Left ventricle myocardium inferior (tissue), 1 donor: ENCODE results near the gene KLHDC2. TPM values are rescaled to one million over a fixed set of nuclear protein-coding genes. Genes with fewer than 3 reads are reported as not detected.
"Not testable (repeated sequence)": the region's sequence is repeated elsewhere in the genome, so short reads cannot be mapped to it uniquely, and the experiment has no call there.

ENCODE experiments used
- DNase-seq: peaks from one replicate; pipeline ENCODE4 v3.0.0-alpha.2; 2020
- H3K27ac ChIP-seq: fragments of 200-600 bp; replicated peaks from 2 replicates; pipeline ENCODE4 v1.8.0; 2021
- H3K27me3 ChIP-seq: fragments of 200-600 bp; 2 replicates; pipeline ENCODE4 v1.8.0; 2021; ENCODE audit warnings: low read depth
- H3K36me3 ChIP-seq: fragments of 200-600 bp; 2 replicates; pipeline ENCODE4 v1.8.0; 2021
- H3K4me1 ChIP-seq: fragments of 200-600 bp; 2 replicates; pipeline ENCODE4 v1.8.0; 2021
- H3K4me3 ChIP-seq: fragments of 200-600 bp; 2 replicates; pipeline ENCODE4 v1.8.0; 2021; ENCODE audit warnings: mild to moderate bottlenecking, moderate library complexity
- H3K9me3 ChIP-seq: fragments of 200-600 bp; replicated peaks from 2 replicates; pipeline ENCODE4 v1.8.0; 2021
- intact Hi-C: fragments of 100-400 bp; cut with micrococcal nuclease; formaldehyde crosslinking; loops from one replicate; pipeline ENCODE4 v1.11.0; 2022
- total RNA-seq: library from RNA; stranded (reverse); fragmentation: NEBNext Ultra II Directional; extraction: Animal tissue kit (Norgen Biotek cat#: 25700); gene quantifications from one replicate; pipeline ENCODE4 v1.2.1, GENCODE V29; 2021
- TF ChIP-seq, protein P1 (sequence below): fragments of 200-600 bp; IDR thresholded peaks from 2 replicates; pipeline ENCODE4 v1.8.0; 2021; ENCODE audit warnings: antibody characterized with exemption, mild to moderate bottlenecking, borderline replicate concordance
- donor health status: DM: no; HTN: yes; CAD: no; lungs with severe emphysema.

Gene KLHDC2
- total RNA-seq, 1 donor from 2014 or later = 85.3 TPM

DNA sequence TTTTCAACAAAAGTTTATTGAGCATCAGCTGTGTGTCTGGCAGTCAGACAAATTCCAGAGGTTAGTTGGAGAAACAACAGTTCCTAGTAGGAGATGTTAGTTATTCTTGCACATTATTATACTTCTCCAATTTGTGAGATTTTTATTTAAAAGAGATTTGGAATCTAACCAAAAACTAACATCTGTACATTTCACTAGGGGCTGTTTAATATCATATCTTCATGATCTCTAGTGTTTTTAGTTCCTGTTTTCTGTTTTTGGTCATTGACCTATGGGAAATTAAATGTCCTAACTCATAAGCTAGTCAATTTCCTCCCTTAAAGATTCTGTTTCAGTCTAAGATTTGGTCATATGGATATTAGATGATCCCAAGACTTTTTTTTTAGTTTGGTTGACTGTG is 34.1 kb upstream of the KLHDC2 start:
- DNase-seq = no peak
- TF ChIP-seq, protein P1, sequence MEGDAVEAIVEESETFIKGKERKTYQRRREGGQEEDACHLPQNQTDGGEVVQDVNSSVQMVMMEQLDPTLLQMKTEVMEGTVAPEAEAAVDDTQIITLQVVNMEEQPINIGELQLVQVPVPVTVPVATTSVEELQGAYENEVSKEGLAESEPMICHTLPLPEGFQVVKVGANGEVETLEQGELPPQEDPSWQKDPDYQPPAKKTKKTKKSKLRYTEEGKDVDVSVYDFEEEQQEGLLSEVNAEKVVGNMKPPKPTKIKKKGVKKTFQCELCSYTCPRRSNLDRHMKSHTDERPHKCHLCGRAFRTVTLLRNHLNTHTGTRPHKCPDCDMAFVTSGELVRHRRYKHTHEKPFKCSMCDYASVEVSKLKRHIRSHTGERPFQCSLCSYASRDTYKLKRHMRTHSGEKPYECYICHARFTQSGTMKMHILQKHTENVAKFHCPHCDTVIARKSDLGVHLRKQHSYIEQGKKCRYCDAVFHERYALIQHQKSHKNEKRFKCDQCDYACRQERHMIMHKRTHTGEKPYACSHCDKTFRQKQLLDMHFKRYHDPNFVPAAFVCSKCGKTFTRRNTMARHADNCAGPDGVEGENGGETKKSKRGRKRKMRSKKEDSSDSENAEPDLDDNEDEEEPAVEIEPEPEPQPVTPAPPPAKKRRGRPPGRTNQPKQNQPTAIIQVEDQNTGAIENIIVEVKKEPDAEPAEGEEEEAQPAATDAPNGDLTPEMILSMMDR = no peak
- intact Hi-C loops = no loop called here
- Histone ChIP-seq H3K4me3 (no peak overlapping the region), H3K27me3 (no peaks in the 10 kb centered on the region), H3K36me3 (peaks cover 66% of the 10 kb centered on the region), H3K9me3 (no peaks in the 10 kb centered on the region), H3K27ac (no peak overlapping the region), H3K4me1 (no peaks in the 10 kb centered on the region)

DNA sequence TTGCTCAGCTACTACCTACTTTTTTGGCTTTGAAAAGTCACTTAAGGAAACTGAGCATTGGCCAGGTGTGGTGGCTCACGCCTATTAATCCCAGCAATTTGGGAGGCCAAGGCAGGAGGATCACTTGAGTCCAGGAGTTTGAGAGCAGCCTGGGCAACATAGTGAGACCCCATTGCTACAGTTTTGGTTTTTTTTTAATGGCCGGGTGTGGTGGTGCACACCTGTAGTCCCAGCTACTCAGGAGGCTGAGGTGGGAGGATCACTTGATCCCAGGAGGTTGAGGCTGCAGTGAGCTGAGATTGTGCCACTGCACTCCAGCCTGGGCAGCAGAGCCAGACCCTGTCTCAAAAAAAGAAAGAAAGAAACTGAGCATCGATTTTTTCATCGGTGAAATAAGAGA is 32.3 kb upstream of the KLHDC2 start:
- H3K9me3 ChIP-seq, DNase-seq, H3K4me3 ChIP-seq, H3K27ac ChIP-seq, H3K4me1 ChIP-seq, intact Hi-C loops, H3K27me3 ChIP-seq: not testable (repeated sequence)
- H3K36me3 ChIP-seq = peaks cover 66% of the 10 kb centered on the region

DNA sequence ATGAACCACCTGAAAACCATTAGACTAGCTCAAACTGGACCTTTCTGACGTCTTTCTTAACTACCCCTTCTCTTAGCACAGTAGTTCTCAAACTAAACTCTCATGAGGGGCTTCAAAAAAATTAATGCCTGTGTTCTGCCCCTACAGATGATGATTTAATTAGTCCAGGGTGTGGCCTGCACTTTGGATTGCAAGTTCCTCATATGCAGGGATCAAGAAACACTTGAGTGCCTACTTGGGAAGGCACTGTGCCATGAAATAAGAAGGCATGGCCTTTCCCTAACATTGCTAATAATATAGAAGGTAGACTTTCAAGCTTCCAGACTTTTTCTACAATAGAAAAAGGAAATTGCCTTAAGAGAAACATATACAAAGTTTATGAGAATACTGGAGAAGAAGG is 22.8 kb upstream of the KLHDC2 start:
- H3K27ac ChIP-seq = no peak overlapping the region
- no peaks in the 10 kb centered on the region for H3K9me3 ChIP-seq
- no peaks in the 10 kb centered on the region for H3K27me3 ChIP-seq
- peaks cover 81% of the 10 kb centered on the region for H3K36me3 ChIP-seq
- no peak overlapping the region for H3K4me3 ChIP-seq
- DNase-seq = no peak
- TF ChIP-seq, protein P1 = no peak
- intact Hi-C loops = no loop called here
- no peaks in the 10 kb centered on the region for H3K4me1 ChIP-seq

DNA sequence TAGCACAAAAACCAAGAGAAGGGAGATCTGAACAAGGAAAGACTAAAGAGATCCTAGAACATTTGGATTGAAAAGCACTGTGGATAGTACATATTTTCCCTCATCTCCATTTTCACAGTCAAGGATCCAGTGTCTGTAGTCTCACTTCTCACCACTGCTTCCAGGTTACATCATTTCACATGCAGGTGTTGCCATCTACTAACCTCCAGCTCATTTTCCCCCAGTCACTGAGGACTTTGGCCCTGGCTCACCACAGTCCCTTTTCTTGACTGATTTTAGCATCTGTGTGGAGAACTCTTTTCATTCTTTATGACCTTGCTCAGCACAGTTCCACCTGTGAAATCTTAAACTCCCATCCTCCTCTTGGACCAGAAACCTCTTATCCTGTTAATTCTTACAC is 21.5 kb upstream of the KLHDC2 start:
- DNase-seq, H3K4me3 ChIP-seq, intact Hi-C loops, H3K27ac ChIP-seq, H3K4me1 ChIP-seq, H3K9me3 ChIP-seq, H3K27me3 ChIP-seq: not testable (repeated sequence)
- peaks cover 74% of the 10 kb centered on the region for H3K36me3 ChIP-seq

DNA sequence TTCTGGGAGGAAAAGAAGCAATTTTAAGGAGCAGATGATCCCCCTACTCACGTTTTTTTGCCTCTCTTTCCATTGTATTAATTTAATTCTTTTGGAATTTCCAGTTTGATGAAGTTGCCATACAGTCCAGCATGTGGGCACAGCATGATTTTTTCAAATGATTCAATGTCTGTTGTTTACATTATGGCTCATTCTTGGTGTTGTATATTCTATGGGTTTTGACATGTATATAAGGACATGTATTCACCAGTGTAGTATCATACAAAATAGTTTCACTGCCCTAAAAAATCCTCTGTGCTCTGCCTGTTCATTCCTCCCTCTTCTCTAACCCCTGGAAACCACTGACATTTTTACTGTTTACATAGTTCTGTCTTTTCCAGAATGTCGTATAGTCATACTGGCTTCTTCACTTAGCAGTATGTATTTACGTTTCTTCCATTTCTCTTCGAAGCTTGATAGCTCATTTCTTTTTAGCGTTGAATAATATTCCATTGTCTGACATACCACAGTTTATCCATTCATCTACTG is 13.3 kb upstream of the KLHDC2 start:
- Histone ChIP-seq H3K4me3 (no peak overlapping the region), H3K27ac (no peak overlapping the region), H3K36me3 (peaks cover 15% of the 10 kb centered on the region), H3K9me3 (no peaks in the 10 kb centered on the region), H3K4me1 (no peaks in the 10 kb centered on the region), H3K27me3 (no peaks in the 10 kb centered on the region)
- DNase-seq = no peak
- TF ChIP-seq, protein P1 = no peak
- intact Hi-C loops = no loop called here

DNA sequence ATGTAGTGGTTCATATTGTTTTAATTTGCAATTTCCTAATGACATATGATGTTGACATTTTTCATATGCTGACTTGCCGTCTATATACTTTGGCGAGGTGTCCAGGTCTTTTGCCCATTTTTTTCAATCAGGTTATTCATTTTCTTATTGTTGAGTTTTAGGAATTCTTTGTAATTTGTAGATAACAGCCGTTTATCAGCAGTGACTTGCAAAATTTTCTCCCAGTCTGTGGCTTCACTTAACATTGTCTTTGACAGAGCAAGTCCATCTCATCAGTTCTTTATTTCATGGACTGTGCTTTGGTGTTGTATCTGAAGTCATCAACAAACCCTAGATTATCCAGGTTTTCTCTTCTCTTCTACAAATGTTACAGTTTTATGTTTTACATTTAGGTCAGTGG is 12.6 kb upstream of the KLHDC2 start:
- Histone ChIP-seq H3K4me1 (no peaks in the 10 kb centered on the region), H3K4me3 (no peak overlapping the region)

More for the DNA sequence above, 12.6 kb upstream of the KLHDC2 start:
- H3K36me3 ChIP-seq = peaks cover 8% of the 10 kb centered on the region
- no peaks in the 10 kb centered on the region for H3K27me3 ChIP-seq
- H3K27ac ChIP-seq = no peak overlapping the region
- DNase-seq = no peak
- no peaks in the 10 kb centered on the region for H3K9me3 ChIP-seq
- intact Hi-C loops = no loop called here
- TF ChIP-seq, protein P1 = no peak
